HUDEP-2 (cell line): Measurements from ENCODE around the gene NDUFS6.
A peak's percentile ranks its signal among the peaks of the same experiment; 100 is the strongest.

Experiments
- DNase-seq, 76 experiments: peaks; one replicate each; lab custom pipeline; 2025; ENCODE audit not compliant: unreplicated experiment in 76 of 76; lab: John Stamatoyannopoulos, UW

Gene NDUFS6

DNA sequence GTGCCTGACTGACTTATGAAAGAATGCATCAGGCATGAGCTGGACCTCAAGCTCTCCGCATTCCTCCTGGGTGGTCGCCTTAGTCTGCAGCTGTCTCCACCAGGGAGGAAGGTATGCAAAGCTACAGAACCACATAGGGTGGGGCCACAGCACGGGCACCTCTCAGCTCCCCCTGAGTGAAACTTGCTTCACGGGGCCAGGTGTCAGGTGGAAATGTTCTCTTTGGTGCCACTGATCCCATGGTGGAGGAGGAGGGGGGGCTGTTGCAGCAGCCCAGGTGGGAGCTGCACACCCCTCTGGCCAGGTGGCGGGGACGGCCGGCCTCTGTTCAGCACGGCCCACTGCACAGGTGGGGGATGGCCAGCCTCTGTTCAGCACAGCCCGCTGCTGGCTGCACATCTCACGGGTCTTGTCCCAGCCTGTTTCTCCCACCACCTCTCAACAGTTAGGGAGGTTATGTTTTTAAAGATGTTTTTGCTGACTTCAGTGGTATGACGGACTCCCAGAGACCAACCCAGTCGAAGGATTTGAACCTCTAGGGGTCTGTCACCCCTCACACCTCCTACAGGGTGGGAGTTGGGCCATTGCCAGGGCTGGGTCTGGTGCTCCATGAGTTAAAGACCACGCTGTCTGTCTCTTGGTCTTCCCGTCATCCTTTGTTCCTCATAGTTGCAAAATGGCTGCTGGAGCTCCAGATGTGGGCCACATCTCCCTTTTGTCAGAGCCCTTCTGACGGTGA is 35.9 kb upstream of the NDUFS6 start:
- no peak for DNase-seq

GRCh38 chr5:1765880-1766235 is 35.3 kb upstream of the NDUFS6 start:
- DNase-seq: no peak

DNA sequence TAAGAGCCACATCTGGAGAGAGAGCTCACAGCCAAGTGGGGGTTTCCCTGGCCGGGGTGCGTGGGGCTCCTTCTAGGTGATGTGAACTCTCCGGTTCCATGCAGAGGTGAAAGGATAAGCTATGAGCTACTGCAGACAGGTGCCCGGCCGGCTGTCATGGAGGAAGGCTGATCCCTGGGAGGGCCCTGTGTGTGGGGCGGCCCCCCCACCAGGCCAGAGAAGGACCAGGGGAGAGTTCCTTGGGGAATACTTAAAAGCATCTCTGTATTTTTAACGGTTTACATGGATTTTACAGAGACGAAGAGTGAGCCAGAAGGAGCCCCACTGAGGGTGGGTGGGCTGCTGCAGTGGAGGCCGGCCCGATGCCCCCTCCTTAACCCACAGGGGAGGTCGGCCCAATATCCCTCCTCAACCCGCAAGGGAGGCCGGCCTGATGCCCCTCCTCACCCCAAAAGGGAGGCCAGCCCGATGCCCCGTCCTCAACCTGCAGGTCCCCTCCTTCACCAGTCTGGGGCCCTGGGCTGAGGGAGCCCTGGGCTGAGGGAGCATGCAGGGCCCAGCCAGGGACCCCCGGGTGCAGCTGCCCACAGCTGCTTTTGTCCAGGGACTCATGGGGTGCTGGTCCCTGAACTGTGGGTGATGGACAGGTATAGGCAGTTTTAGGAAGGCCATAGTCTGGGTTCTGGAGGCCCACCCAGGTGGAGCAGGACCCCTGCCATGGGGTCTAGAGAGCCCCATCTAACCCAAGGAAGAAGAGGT is 33.5 kb upstream of the NDUFS6 start:
- DNase-seq: no peak

DNA sequence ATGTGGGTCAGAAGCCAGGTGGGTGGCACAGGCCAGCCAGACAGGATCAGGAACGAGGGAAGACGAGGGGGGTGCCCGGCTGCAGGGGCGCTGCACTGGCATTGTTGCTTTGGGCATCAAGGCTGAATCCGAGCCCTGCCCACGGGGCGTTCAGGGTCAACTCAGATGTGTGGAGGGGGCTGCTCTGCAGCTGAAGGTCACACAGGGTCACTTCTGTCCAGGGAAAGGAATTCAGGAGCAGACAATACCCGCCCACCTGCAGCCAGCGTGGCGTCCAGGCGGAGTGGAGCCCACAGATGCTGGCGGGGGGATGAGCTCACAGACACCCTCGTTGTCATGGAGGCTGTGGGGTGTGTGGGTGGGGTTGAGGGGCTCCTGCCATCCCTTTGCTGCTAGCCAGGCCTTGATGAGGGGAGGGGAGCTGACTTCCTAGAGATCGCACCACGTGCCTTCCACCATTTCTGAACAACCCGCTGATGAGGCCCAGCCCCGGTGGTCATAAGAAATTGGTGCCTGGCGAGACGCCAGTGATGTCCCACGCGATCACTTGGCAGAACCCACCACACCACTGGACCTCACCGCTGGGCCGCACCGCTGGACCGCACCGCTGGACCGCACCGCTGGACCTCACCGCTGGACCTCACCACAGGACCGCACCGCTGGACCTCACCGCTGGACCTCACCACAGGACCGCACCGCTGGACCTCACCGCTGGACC is 32.8 kb upstream of the NDUFS6 start:
- no peak for DNase-seq

DNA sequence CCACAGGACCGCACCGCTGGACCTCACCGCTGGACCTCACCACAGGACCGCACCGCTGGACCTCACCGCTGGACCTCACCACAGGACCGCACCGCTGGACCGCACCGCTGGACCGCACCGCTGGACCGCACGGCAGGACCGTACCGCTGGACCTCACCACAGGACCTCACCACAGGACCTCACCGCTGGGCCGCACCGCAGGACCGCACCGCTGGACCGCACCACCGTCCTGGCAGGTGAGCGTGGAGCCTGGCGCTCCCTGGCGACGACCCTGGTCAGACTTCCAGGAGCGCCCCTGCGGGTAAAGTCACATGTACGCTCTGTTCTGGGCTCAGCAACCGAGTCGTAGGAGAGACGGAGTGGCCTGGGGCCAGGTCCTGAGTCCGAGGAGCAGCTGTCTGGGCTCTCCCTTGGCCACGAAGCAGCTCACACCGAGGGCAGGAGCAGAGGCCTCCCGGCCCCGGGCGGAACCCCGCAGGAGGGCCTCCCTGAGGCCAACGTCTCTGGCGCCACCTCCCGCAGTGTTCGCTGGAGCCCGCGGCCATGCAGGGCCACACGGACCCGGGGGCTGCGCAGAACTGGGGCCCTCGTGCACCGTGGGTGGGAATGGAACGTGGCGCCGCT is 32.1 kb upstream of the NDUFS6 start:
- DNase-seq: no peak

DNA sequence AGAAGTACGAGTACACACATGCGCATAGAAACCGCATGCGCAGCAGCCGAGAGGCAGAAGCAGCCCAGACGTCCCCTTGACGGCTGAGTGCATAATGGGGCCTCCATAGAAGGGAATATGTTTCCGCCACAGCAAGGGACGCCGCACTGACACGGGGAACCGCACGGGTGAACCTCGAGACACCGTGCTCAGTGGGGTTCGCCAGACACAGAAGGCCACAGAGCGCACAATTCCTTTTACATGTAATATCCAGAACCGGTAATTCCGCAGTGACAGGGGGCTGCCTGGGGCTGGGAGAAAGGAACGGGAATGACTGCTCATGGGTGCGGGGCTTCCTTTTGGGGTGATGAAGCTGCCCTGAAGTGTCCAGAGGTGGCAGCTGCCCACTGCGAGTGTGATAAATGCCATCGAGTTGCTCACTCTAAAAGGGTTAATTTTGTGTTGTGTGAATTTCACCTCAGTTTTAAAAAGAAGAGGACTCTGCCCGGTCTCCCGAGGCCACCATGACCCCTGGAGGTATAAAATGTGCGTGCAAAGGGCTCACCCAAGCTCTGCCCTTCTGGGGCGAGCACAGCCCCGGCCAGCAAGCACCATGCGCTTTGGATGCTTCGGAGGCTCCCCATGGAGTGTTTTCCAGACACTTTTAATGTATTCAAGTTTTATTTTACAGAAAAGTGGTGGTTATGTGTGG is 31.3 kb upstream of the NDUFS6 start:
- no peak for DNase-seq

DNA sequence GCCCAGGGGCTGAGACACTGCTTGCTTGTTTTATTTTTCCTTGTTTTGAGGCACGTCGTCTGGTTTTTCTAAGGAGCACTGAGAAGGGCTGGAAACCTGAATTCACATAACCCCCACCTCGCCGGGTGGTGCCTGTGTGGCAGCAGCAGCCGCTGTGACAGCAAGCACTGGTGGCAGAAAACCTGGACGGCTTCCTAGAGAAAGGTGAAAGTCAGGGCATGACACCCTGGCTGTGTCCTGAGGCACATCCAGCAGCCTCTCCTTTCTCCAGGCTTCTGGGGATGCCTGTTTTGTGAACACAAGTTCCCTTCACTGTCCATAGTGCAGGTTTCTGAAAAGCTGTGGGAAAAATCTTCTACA is 30.8 kb upstream of the NDUFS6 start:
- DNase-seq: no peak

GRCh38 chr5:1771149-1772065 is 29.8 kb upstream of the NDUFS6 start:
- DNase-seq: no peak

GRCh38 chr5:1772634-1773033 is 28.6 kb upstream of the NDUFS6 start:
- peak in 8 of 76 experiments; percentile 3 to 31 (median 12) for DNase-seq

DNA sequence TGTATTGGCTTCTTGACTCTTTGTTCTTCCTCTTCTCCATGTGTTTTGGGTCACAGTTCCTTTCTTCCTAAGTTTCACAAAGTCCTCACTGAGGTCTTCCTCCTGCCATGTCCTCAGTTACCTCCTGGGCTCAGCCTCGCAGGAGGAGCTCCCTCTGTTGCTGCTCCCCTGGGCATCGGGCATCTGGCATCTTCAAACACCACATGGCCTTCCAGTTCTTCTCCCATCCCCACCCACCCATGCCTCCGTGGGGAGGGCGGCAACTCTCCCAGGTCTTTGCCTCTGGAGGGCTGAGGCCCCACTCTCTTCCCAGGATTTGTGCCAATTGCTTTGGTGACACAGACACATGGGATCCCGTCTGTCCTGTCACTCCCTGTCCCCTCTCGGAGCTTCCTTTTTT is 24.4 kb upstream of the NDUFS6 start:
- no peak for DNase-seq

DNA sequence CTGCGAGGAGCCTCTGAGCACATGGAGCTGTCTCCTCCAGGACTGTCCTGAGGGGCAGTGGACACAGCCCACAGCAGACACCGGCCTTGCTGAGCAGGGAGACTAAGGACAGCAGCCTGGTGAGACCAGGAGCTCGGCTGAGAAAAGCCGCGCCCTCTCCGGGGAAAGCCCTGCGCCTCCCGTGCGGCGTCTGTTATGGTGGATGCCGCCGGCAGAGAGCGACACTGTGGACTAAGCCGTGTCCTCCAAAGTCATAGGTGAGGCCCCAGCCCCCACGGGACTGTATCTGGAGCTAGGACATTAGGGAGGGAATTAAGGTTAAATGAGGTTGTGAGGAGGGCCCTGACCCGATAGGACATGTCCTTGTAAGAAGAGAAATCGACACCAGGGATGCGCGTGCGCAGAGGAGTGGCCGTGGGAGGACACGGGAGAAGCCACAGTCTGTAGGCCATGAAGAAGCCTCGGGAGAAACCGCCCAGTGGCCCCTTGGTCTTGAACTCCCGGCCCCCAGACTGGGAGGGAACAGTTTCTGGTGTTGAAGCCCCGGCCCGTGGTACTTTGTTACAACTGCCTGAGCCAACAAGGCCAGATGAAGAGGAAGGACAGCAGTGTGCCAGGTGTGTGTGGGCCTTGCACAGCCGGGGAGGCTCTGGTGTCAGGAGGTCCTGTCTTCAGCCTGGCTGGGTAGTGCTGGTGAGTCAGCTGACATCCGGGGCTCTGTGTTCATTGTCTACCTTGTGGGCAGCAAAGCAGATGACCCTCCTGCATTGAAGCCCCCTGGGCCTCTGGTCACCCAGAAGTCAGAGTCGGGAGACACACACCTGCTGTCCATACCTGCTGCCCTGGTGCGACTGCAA is 23.7 kb upstream of the NDUFS6 start:
- DNase-seq: no peak

GRCh38 chr5:1778138-1779020 is 22.8 kb upstream of the NDUFS6 start:
- DNase-seq: no peak

GRCh38 chr5:1779021-1779680 is 22.1 kb upstream of the NDUFS6 start:
- no peak for DNase-seq

DNA sequence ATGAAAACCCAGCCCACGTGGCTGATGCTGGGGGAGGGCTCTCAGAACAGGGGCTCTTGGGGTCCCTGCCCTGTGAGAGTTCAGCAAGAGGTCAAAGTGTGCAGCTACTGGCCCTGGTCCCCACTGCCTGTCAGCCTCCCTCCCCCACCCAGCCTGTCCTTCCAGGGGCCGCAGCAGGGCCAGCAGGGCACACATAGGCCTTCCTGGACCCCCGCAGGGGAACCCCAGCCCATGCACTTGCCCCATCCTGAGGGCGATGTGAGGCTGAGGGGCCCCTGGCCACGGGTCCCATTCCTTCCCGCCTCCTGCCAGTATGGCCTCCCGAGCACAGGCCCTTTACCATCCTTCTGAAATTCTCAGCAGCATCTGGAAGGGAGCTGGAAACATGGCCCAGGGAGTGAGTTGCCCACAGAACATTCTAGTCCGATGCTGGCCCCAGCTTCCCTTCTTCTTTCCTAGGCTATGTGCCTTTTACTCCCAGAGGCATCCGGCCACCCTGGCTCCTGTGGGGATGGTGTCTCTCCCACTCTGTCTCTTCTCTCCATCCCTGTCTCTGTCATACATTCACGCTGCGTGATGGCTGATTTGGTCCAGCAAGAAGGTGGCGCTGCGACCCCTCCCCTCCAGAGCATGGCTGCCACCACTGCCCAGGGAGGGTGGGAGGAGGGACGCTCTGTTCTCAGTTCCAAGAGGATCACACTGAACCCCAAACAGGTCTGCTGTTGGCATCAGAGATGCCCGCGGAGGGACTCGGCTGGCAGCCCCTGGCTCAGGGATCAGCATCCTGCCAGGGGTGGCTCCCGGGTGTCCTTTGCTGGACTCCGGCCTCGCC is 21.2 kb upstream of the NDUFS6 start:
- no peak for DNase-seq

GRCh38 chr5:1780614-1780930 is 20.6 kb upstream of the NDUFS6 start:
- DNase-seq: no peak

- DNase-seq: no peak
These were observed 20.1 kb upstream of the NDUFS6 start for GRCh38 chr5:1781107-1781506.
